ENCODE data around the gene PLA2G4A.

Gene PLA2G4A

DNA sequence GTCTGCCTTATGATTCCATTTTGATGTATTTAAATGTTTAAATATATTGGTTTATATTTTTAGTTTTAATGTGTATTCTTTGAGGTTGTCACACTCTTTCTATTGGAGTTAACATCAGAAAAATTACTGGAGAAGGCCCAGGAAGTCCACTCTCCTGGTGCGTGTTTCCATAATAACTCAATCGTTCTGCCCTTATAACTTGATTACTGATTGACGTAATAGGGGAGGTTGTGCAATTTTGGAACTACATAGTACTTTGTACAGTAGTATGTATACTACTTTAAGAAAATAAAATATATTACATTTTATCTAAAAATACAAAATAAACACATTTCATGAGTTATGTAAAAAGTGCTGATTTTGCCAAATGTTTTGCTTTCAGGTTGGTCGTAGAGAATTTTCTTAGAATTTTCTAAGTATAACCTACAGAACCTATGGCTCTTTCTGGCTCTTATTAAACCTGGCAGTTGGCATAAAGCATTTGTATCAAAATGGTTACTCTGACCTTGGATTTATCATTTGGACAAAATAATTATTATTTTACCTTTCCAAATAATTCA lies 5.7 kb downstream of the PLA2G4A start:
- DNase-seq = no peak

DNA sequence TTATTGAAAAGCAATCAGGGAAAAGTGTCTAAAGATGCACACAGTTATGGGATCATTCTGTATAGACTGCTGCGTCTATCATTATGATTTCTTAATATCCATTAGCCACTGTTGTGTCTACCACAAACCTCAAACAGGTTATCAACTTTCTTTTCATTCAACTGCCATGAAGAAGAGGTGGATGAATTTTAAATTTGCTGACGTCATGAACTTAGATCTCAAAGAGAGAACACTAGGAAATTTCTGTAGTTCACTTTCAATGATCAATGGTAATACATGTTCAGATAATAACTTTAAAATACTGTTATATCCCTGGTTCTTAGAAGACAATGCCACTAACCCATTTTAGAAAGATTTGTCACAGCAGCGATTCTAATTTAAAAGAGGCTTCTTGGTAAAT lies 6.7 kb downstream of the PLA2G4A start:
- DNase-seq = no peak

DNA sequence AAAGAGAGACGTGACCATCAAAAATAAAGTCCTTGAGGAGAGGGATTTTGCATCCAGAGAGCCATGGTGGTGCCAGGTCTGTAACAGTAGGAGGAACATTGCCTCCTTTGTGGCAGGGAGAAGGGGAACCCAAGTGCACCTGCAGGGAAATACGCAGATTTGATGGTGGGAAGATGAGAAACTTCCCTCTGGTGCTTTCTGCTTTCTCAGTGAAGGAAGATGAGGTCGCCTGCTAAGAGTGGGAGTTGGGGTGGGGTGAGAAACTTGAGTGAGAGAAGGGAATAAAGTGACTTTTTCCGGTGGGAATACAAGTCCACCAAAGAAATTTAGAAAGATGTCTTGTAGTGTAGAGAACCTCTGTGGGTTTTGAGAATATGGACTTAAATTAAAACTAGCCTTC lies 9.1 kb downstream of the PLA2G4A start:
- DNase-seq = no peak

DNA sequence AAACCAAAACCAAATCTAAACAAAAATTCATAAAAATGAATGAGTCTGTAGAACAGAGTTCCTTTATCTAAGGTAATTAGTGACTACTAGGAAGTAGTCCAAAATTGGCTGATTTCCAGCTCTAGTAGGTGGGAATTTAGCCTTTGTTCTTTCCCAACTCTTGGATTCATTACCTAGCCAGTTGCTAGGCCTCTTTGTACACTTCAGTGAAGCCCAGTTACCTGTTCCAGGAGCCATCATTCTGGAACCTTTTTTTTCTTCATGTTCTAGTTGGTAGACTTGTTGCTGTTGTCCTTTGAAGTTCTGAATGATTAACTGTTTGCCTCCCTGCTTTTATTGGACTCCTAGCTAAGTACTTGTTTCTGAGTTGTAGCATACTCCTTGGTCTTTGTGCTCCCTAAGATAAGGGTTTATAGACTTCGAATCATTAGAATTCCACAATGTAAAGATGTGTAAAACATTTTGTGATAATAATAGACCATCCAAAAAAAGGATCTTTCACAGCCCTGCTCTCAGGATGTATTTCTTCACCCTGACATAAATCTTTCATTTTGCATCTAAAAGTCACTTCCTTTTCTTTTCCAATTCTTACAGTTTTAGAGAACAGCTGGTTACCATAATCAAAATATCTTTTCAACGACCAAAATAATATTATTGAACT lies 9.8 kb downstream of the PLA2G4A start:
- DNase-seq = no peak

DNA sequence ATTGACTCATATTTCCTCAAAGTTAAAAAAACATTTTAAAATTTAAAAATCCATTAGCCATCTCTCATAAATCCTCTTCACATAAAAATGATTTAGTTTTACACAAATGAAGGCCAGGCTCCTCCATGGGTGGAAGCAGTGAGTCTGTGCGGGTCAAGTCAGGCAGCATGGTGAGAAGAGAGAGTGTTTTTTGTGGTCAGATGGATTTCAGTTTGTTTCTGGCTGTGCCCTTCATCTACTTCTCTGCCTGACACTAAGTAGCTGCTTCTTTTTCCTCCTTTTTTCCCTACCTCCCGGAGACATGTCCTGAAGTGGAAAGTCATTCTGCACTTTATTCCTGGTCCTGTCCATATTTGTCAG lies 10.3 kb downstream of the PLA2G4A start:
- no peak for DNase-seq

DNA sequence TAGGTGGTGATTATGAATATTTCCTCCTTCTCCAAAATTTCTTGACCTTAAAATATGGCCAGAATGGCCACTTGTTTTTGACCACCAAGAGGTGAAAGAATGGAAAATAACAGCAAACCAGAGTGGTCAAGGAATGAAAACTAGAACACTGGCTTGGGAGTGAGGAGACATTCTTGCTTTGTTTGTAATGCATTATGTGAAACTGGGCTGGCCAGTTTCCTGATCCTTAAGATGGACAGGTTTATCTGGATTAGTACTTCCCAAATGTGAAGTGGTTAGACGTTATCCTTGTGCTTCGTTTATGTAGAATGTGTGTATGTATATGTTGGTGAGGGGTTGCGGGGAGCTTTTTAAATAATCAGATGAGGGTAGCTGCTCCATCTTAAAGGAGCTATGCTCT lies 12.8 kb downstream of the PLA2G4A start:
- no peak for DNase-seq

DNA sequence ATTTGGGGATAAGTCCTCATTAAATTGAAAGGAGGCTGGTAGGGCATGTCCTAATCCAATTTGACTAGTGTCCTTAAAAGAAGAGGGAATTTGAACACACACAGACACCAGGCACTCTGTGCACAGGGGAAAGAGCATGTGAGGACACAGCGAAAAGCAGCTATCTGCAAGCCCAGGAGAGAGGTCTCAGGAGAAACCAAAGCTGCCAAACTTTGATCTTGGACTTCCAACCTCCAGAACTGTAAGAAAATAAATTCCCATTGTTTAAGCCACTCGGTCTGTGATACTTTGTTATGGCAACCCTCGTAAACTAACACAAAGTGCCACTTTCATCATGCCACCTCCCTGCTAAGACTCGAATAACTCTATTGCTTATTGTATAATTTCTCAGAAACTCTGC lies 13.8 kb downstream of the PLA2G4A start:
- DNase-seq = no peak

DNA sequence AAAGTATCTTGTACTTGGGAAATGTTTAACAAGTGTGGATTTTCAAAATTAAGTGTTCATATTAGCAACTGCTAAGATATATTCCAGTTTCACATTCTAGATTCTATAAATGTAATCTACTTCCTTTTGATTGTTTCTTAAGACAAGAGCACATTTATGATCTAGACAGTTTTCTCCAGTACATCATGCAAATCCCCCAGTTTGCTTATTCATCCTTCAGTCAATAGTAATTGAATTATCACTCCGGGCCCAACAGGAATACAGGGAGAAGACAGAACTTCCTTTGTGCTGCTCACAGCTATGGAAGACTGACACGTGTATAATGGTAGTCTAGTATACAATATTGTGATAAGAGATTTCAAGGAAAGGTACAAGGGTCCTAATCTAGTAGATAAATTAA lies 14.5 kb downstream of the PLA2G4A start:
- DNase-seq = no peak

DNA sequence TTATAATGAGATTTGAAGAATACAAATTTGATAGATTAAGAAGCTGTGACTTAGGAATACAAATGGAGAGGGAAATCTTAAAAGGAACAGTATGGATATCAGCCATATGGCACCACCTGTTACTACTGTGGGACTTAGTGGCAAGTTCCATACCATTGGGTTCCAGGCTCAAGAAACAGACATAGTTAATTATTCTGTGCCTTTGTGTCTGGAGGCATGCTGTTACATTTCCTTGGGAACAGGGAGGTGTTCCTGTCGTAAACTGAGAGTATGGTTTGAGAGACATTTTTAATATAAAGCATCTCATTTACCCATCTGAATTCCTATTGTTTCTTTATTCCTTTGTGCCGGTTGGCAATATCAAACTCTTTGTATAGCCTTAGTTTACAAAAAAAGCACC lies 15.2 kb downstream of the PLA2G4A start:
- no peak for DNase-seq

DNA sequence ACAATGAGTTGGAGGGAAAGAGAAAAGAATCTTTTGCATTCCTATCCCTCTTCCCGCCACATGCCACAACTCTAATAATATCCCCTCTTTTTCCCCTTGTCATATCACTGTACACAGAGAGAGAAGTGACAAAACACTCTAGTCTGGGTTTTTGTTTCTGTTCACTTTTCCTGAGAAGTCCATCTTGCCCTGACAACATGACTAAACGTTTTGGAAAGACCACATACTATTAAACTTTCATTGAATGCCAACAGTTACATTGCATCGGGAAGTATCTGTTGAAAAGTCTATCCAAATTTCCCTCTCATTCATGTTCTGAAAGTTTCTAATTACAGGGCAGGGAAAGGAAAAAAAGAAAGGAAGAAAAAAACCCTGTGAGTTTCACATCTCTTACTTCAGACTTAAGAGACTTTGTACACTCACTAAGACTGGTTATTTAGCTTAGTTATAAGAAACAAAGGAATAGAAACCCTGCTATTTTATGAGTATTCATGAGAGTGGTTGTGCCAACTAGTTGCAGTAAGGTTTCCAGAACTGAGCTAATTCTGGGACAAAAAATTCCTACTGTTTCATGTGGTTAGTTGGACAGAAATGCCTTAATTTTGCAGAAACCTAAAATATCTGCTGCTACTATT lies 16.9 kb downstream of the PLA2G4A start:
- DNase-seq = no peak

DNA sequence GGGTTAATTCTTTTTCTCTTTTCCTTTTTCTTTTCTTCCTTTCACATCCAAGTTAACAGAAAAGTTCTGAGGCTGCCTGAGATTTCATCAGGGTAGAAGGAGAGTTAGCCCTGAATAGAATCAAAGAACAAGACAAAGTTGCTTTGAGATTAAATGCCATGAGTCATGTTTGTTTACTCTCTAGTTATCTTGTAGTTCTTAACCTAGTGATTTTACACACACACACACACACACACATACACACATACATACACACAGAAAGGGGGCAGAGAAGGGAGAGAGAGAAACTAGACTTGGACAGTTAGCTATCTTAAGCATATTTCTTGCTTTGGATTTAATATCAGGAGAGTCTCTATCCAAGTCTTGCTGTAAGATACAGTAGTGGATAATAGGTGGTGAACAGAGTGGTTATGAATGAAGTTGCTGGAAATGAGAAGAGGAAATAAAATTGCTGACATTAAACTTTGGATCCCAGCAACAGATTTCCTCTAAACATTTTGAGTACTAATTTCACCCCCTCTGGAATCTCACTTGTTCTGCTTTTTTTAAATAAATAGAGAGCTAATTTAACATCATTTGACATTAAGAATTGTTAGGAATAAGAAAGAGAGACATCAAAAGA lies 19.9 kb downstream of the PLA2G4A start:
- no peak for DNase-seq

DNA sequence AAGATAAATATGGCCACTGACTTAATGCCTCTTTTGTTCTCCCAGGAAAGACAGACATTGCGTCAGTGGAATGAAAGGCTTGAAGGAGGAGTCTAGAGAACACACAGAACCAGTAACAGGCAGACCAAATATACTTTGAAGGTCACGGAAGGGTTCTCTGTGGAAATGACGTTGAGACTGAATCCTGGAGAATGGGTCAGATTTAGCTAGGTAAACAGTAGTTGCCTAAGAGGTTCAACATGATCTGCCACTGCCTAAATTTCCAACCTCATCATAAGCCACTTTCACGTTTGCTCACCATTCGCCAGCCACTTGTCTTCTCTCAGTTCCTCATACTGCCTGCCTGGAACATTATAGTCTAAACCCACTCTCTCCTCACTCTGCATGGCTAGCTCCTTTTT lies 20.5 kb downstream of the PLA2G4A start:
- no peak for DNase-seq

DNA sequence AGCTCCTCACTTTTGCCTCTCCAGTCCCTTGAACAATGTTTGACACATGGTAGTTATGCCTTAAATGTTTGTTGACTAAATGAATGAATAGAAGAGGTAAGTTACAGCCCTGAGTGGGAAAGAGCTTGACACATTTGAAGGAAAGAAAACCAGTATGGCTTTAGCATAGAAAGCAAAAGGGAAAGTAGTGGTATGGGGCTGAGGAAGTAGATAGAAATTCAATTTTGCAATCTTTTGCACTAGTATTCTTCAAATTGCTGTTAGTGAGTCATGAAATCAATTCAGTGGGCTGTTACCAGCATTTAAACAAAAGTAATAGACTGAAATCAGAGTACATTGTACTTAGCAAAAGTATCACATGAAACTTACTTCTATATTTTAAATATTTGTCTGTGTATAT lies 21.1 kb downstream of the PLA2G4A start:
- no peak for DNase-seq

DNA sequence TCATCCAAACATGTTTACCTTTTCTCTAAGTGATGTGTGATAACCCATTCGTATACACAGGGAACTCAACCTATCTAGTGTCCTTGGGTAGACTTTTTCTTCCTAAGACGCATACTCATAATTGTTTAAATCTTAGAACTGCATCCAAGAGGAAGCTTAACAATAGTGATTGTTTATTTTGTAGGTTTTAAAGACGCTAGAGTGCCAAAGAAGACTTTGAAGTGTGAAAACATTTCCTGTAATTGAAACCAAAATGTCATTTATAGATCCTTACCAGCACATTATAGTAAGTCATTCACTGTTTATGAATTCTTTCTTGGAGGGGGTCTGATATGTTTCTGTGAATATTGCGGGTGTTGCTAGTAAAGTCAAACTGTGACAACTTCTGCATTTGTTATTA lies 25.4 kb downstream of the PLA2G4A start:
- no peak for DNase-seq

DNA sequence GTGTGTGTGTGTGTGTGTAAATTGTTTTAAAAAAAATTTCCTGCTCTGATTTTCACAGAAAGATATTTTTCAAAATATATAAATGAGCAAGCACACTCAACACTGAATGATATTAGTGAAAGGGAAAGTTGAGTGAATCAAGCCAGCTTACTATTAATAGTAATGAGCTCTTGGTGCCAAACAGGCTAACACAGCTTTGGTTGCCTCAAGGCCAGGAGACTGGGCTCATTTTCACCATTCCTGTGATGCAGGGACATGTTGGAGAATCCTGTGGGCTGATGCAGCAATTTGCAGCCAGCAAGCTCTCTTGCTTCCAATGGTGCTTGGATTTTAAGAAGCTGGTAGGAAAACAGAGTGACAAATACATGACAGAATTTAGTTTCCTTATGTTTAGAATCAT lies 30.2 kb downstream of the PLA2G4A start:
- no peak for DNase-seq

DNA sequence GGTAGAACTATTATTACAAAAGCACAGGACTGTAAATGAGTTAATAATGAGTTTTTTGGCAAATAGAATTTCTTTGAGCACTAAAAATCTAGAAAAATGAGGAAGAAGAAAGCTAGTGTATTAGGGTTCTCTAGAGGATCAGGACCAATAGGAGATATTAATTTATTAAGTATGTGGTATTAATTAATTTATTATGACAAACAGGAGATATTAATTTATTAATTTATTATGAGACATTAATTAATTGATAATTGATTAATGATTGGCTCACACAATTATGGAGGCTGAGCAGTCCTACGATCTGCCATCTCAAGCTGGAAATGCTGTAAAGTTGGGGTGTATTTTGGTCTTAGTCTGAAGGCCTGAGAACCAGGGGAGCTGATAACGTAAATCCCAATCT lies 31.2 kb downstream of the PLA2G4A start:
- DNase-seq = no peak

DNA sequence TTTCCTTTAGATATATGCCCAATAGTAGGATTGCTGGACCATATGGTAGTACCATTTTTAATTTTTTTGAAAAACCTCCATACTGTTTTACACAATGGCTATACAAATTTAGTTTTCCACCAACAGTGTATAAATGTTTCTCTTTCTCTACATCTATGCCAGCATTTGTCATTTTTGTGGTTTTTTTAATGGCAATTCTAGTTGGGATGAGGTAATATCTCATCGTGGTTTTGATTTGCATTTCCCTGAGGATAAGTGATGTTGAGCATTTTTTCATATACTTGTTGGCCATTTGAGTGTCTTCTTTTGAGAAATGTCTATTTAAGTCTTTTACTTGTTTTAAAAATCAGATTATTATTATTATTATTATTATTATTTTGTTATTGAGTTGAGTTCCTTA lies 35.5 kb downstream of the PLA2G4A start:
- no peak for DNase-seq

DNA sequence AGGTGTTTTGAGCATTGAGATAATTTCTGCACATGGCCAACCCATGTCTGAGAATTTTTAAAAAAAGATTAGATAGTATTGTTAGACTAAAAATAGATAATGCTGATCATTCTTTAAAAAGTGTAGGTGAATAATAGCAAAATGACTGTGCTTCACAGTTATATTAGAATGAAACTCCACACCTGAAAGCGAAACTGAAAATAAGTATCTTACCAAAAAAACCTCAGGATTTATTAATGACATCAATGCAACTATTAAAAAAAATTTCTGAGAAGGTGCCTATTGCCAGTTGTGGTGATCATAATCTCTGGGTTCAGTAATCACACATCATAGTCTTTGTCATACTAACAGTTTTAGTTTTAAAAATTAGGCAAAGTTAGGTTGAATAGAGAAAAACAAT lies 36.5 kb downstream of the PLA2G4A start:
- no peak for DNase-seq

DNA sequence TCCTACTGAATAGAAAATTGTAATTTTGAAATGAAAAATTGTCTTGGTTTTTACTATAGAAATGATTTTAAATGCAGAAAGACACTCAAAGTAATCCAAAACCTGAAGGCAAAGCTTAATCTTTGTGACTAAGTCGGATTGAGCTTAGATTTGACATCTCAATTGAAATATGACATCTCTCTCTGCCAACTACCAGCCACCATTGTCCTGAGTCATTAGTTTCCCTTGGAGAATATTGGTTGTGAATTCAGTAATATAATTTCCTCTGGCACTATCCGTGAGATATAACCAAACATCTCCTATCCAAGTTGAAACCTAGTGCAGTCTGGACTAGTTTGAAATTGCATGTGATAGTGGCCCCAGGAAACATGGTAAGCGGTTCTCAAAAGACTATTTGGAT lies 37.1 kb downstream of the PLA2G4A start:
- no peak for DNase-seq

DNA sequence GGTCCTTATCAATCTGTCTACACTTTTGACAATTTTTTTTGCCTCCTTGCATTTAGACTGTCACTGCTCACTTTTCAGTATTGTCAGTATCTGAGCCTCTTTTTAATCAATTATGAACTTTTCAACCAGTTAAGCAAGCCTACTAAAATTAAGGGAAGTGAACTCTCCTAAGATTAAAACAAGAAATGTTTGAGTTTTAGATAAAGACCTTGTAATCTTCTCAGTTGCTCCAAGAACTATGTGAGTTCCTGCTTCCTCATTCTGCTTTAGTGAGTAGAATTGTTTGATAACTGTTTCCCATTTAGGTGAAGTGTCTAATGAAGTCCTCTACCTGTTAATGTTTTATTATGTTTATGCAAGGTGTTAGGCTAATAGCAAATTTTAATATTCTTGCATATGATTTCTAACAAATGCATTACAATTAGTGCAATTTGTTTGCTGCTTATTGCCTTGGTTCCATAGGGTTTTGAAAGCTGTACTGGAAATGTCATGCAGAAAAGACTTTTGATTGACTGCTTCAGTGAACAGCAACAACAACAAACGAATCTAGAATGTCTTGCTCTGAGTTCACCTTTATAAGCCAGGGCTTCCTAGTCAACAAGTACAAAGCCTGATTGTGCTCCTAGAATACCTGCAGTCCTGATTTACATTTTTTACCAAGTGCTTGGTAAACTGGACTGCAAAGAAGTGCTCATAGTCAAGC lies 40.9 kb downstream of the PLA2G4A start:
- DNase-seq = no peak

DNA sequence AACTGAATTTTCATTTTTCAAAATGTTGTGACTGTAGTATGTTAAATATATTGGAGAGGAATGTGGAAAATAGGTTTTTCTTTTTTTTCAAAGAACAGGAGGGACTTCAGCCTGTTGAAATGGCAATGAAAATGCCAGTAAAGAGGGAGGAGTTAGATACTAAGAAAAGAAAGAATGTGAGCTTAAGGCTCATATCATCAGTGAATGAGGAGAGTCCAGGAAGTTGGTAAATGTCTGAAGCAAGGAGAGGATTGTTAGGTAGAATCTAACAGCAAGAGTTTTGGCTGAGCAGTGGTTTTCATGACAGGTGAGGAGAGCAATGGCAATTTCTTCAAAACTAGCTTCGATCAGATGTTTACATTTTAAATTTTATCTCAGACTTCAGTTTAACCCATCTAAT lies 43.0 kb downstream of the PLA2G4A start:
- DNase-seq = no peak

DNA sequence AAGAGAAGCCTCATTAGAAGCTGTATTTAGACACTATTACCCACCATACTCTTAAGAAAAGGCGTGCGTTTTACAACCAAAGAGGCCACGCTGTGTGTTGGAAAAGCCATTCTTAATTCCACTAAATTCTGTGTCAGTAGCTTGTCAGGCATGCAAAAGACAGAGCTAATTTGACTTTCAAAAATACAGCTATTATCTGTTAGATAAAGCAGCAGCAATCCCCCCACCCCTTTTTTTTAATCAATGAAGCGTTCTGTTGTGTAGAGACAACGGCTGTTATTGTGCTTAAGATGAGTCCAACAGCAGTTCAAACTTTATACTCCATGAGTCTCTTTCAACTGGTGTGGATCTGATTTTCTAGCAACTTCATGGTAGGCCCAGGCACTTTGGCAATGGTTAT lies 43.5 kb downstream of the PLA2G4A start:
- DNase-seq = no peak

DNA sequence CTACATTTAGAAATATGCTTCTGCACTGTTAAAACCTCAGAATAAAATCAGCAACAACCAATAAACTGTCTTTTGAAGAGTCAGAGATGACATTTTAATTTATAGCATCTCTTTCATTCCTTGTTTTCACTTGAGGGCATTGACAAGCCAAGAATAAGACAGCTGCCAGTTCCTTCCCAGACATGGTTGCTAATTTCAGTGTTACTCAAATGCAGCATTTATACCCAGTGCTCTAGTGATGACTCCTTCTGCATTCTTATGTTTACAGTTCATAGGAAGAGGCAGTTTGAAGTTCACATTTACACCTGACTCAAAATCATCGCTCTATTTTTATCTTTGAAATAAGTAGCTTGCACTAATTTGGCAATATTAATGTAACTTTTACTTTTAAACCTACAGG lies 44.9 kb downstream of the PLA2G4A start:
- DNase-seq = no peak

Data from activated CD8-positive, alpha-beta memory T cell treated with anti-CD3 and anti-CD28 coated beads, Interleukin-2, amount 50 U/mL, for 4 hours (primary cell).